ENCODE data around the gene ARRDC2.
A peak's percentile ranks its signal among the peaks of the same experiment; 100 is the strongest.
"Not testable (repeated sequence)": the region's sequence is repeated elsewhere in the genome, so short reads cannot be mapped to it uniquely, and the experiment has no call there.

ARRDC2 gene

GRCh38 chr19:18000915-18001776 is 6.8 kb upstream of the ARRDC2 start:
- no peaks in the 10 kb centered on the region for H3K9me3 Mint-ChIP-seq (ENCODE audit: low read depth)
- H3K4me1 Mint-ChIP-seq (ENCODE audit: low read depth), result peaks cover 20% of the 10 kb centered on the region
- H3K36me3 Mint-ChIP-seq, result no peaks in the 10 kb centered on the region

DNA sequence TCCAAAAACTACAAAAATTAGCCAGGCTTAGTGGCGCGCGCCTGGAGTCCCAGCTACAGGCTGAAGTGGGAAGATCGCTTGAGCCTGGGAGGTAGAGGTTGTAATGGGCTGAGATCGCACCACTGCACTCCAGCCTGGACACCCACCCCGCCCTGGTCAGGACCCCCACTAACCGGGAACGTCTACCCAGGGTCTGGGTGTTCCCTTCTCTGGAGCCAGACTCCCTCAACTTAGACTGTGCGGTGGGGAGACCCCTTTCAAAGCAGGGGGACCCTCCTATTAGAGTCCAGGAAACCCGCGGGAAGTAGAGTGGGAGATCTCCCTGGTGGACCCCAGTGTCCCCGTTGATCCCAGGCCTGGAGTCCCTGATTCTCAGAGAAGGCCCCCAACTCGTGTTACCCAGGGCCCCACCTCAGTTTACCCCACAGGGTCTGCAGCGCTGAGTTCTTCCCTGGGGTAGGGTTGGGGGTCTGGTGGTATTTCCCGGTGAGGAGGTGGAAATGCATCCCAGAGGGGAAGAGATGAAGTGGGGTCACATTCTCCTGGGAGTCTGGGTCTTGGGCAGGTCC is 6.1 kb upstream of the ARRDC2 start:
- no peaks in the 10 kb centered on the region for H3K27me3 Mint-ChIP-seq
- H3K4me1 Mint-ChIP-seq (ENCODE audit: low read depth), result peaks cover 20% of the 10 kb centered on the region
- H3K36me3 Mint-ChIP-seq, result no peaks in the 10 kb centered on the region
- peak overlapping the region; percentile 90 for H3K27ac Mint-ChIP-seq
- peak overlapping the region; percentile 92 for H3K4me3 Mint-ChIP-seq
- H3K9me3 Mint-ChIP-seq (ENCODE audit: low read depth), result no peaks in the 10 kb centered on the region

More at GRCh38 chr19:18000915-18001776, 6.8 kb upstream of the ARRDC2 start:
- Mint-ChIP-seq H3K4me3 (peak overlapping the region; percentile 92), H3K27me3 (no peaks in the 10 kb centered on the region), H3K27ac (peak overlapping the region; percentile 92)

- peak overlapping the region; percentile 41 for H3K27ac Mint-ChIP-seq
- H3K36me3 Mint-ChIP-seq, result no peaks in the 10 kb centered on the region
- peak overlapping the region; percentile 92 for H3K4me3 Mint-ChIP-seq
- H3K9me3 Mint-ChIP-seq (ENCODE audit: low read depth), result no peaks in the 10 kb centered on the region
- no peaks in the 10 kb centered on the region for H3K27me3 Mint-ChIP-seq
- H3K4me1 Mint-ChIP-seq (ENCODE audit: low read depth), result peaks cover 23% of the 10 kb centered on the region
These were observed 5.6 kb upstream of the ARRDC2 start for GRCh38 chr19:18002347-18002850.

- not testable (repeated sequence) for H3K36me3 Mint-ChIP-seq; H3K27ac Mint-ChIP-seq; H3K27me3 Mint-ChIP-seq; H3K4me3 Mint-ChIP-seq; H3K9me3 Mint-ChIP-seq (ENCODE audit: low read depth)
- peaks cover 30% of the 10 kb centered on the region for H3K4me1 Mint-ChIP-seq (ENCODE audit: low read depth)
These were observed 2.2 kb upstream of the ARRDC2 start for GRCh38 chr19:18005750-18006149.

GRCh38 chr19:18007044-18007916 is 690 bp upstream of the ARRDC2 start:
- no peaks in the 10 kb centered on the region for H3K9me3 Mint-ChIP-seq (ENCODE audit: low read depth)

DNA sequence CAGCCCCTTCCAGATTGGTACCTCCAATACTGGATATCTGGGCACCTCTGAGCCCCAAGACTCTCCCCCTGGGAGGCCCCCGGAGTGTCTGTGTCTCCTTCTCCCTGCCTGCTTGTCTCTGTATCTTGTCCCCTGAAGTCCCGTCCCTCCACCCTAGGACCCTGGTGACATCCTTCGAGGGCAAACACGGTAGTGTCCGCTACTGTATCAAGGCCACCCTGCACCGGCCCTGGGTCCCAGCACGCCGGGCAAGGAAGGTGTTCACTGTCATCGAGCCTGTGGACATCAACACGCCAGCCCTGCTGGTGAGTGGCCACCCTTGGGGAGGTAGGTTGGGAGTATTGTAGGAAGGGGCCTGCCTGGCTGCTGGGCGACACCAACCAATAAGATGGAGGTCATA is 844 bp downstream of the ARRDC2 start:
- Mint-ChIP-seq H3K27me3 (no peaks in the 10 kb centered on the region), H3K9me3 (ENCODE audit: low read depth) (no peaks in the 10 kb centered on the region), H3K36me3 (peaks cover 2% of the 10 kb centered on the region), H3K4me1 (ENCODE audit: low read depth) (peaks cover 35% of the 10 kb centered on the region), H3K4me3 (peak overlapping the region; percentile 87), H3K27ac (peak overlapping the region; percentile 84)

More at GRCh38 chr19:18007044-18007916, 690 bp upstream of the ARRDC2 start:
- Mint-ChIP-seq H3K36me3 (peaks cover 2% of the 10 kb centered on the region), H3K27me3 (no peaks in the 10 kb centered on the region), H3K4me1 (ENCODE audit: low read depth) (peaks cover 28% of the 10 kb centered on the region), H3K4me3 (peak overlapping the region; percentile 87), H3K27ac (peak overlapping the region; percentile 64)

- Mint-ChIP-seq H3K27ac (peak overlapping the region; percentile 84), H3K4me3 (peak overlapping the region; percentile 87), H3K36me3 (peaks cover 4% of the 10 kb centered on the region), H3K27me3 (no peaks in the 10 kb centered on the region), H3K9me3 (ENCODE audit: low read depth) (no peaks in the 10 kb centered on the region), H3K4me1 (ENCODE audit: low read depth) (peaks cover 42% of the 10 kb centered on the region)
These were observed 1.6 kb downstream of the ARRDC2 start for GRCh38 chr19:18009412-18010066.

- Mint-ChIP-seq H3K4me1 (ENCODE audit: low read depth) (peaks cover 47% of the 10 kb centered on the region), H3K9me3 (ENCODE audit: low read depth) (no peaks in the 10 kb centered on the region), H3K36me3 (peaks cover 6% of the 10 kb centered on the region), H3K4me3 (peak overlapping the region; percentile 42), H3K27ac (no peak overlapping the region), H3K27me3 (no peaks in the 10 kb centered on the region)
These were observed 2.2 kb downstream of the ARRDC2 start for GRCh38 chr19:18010149-18010548.

DNA sequence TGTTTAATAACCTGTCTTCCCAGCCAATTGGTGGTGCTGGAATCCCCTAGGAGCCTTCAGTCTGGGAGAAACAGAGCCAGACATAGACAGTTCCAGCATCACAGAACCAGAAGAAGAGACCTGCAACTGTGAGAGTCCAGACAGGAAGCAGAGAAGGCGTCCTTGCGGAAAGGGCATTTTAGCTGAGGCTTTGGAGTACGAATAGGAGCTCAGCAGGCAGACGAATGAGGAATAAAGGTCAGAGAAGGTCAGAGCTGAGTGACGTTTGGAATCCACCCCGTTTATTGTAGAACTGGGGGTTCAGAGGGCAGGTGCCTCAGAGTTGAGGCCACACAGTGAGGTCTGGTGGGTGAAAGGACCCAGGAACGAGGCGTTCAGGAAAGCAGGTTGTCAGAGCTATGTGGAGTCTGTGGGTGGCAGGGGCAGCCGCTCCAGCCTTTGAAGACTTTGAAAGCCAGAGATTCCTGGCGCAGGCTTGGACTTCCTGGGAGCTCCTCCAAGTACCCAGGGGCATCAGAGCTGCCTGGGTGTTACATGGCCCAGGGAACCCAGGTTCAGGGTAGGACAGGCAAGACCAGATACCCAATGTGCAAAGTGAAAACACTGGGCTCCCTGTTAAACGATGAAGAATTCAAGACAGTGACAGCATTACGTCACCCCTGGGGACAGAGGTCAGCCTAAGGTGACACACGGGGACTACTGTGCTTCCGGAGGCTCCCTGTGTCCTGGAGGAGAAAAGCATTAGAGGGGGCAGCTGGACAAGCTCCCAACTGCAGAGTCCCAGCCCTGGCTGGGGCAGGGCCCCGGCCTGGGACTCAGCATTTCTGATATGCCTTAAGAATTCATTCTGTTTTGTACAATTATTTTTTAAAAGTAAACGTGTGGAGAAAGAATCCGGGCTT is 5.5 kb downstream of the ARRDC2 start:
- Mint-ChIP-seq H3K36me3 (peaks cover 12% of the 10 kb centered on the region), H3K27me3 (no peaks in the 10 kb centered on the region), H3K4me1 (ENCODE audit: low read depth) (peaks cover 63% of the 10 kb centered on the region)

GRCh38 chr19:18014197-18014596 is 6.2 kb downstream of the ARRDC2 start:
- Mint-ChIP-seq H3K36me3 (peaks cover 12% of the 10 kb centered on the region), H3K4me3 (peak overlapping the region; percentile 65), H3K27me3 (no peaks in the 10 kb centered on the region), H3K9me3 (ENCODE audit: low read depth) (no peaks in the 10 kb centered on the region), H3K27ac (peak overlapping the region; percentile 83), H3K4me1 (ENCODE audit: low read depth) (peaks cover 59% of the 10 kb centered on the region)

More for the DNA sequence above, 5.5 kb downstream of the ARRDC2 start:
- Mint-ChIP-seq H3K27ac (peak overlapping the region; percentile 83), H3K4me3 (peak overlapping the region; percentile 65), H3K9me3 (ENCODE audit: low read depth) (no peaks in the 10 kb centered on the region)

DNA sequence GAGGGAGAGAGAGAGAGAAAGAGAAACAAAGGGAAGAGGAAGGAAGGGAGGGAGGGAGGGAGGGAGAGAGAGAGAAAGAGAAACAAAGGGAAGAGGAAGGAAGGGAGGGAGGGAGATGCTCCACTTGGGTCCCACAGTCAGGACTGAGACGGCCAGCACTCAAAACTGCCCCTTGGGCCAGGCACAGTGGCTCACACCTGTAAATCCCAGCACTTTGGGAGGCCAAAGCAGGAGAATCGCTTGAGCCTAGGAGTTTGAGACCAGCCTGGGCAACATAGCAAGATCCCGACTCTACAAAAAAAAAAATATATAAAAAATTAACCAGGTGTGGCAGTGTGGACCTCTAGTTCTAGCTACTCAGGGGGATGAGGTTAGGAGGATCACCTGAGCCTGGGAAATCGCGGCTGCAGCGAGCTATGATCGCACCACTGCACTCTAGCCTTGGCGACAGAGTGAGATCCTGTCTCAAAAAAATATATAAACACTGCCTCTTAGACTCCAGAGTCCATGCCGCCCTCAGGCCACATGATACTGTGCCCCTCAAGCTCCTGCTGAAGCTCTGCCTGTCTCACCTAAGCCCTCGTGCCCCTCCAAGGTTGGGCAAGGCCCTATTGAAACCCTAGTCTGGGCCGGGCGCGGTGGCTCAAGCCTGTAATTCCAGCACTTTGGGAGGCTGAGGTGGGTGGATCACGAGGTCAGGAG is 8.4 kb downstream of the ARRDC2 start:
- H3K9me3 Mint-ChIP-seq (ENCODE audit: low read depth), result no peaks in the 10 kb centered on the region
- peaks cover 66% of the 10 kb centered on the region for H3K4me1 Mint-ChIP-seq (ENCODE audit: low read depth)
- H3K27me3 Mint-ChIP-seq, result no peaks in the 10 kb centered on the region
- no peak overlapping the region for H3K27ac Mint-ChIP-seq
- no peak overlapping the region for H3K4me3 Mint-ChIP-seq
- H3K36me3 Mint-ChIP-seq, result peaks cover 10% of the 10 kb centered on the region

DNA sequence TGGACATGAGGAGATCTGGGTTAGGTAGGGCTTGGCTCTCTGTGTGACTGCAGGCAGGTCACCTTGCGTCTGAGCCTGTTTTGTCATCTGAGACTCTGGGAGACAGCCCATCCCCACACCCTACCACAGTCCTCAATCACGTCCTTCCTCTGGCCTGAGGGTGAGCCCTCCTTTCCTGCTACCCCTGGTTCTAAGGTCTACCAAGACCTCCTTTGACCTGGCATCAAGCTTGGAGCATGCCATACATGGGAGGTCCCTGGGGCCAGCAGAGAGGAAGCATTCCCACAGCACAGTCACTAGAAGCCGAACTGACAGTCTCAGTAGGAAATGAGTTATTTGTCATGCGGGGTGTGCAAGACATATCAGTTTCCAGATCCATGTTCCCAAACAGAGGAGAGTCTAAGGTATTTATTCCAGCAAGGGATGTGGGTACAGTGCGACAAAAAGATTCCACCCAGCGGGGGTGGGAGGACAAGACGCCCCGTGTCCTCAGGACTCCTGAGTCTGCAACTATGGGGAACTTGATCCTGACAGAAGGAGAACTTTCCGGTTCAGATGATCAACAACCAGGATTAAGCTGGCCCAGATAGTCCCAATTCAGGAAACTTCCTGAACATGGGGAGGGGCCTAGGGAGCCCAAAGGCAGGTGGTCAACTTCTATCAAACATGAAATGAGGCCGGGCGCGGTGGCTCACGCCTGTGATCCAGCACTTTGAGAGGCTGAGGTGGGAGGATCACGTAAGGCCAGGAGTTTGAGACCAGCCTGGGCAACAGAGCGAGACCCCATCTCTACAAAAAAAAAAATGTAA is 9.5 kb downstream of the ARRDC2 start:
- Mint-ChIP-seq H3K27me3 (no peaks in the 10 kb centered on the region), H3K9me3 (ENCODE audit: low read depth) (no peaks in the 10 kb centered on the region), H3K4me3 (no peak overlapping the region), H3K36me3 (peaks cover 10% of the 10 kb centered on the region), H3K27ac (peak overlapping the region; percentile 64), H3K4me1 (ENCODE audit: low read depth) (peaks cover 78% of the 10 kb centered on the region)
